ENCODE results near the gene MLLT10. TPM values are rescaled to one million over a fixed set of nuclear protein-coding genes. Genes with fewer than 3 reads are reported as not detected.

The MLLT10 gene
- total and polyA plus RNA-seq, 10 of the 15 experiments (the other 5 are each of a cell fraction or from before 2014, with no cell fraction given) = 8.7 to 61.1 (median 28.5) TPM

GRCh38 chr10:21533467-21534279 lies at the start of gene MLLT10 (continued):
- TF ChIP-seq USF2 (IDR thresholded peaks at IDR 0.05; ENCODE audit: borderline replicate concordance, low read depth, low read length) (no peak), E4F1 (IDR thresholded peaks at IDR 0.05; ENCODE audit: borderline replicate concordance, partially characterized antibody) (no peak), TCF3 (IDR thresholded peaks at IDR 0.05; ENCODE audit: borderline replicate concordance, insufficient read depth, low read depth, low read length) (0 out of 2 replicates have a peak, but pooled peaks have one; percentile 11), RELB (IDR thresholded peaks at IDR 0.05; ENCODE audit: low read depth) (peak; percentile 67), E2F4 (IDR thresholded peaks at IDR 0.05; ENCODE audit: low read depth, low read length) (no peak), MYC (IDR thresholded peaks at IDR 0.05; ENCODE audit: insufficient read depth, insufficient read length, insufficient replicate concordance, low read length, severe bottlenecking) (peak; percentile 88), NR2C2 (IDR thresholded peaks at IDR 0.05; ENCODE audit: borderline replicate concordance, control insufficient read depth, insufficient read length, low read depth) (no peak), MTA2 (IDR thresholded peaks at IDR 0.05; ENCODE audit: low read depth) (peak; percentile 58; the same call in 1 of the 2 replicates), TAF1 (IDR thresholded peaks at IDR 0.05; ENCODE audit: borderline replicate concordance, low read depth, low read length) (0 out of 2 replicates have a peak, but pooled peaks have one; percentile 47), RUNX3 (IDR thresholded peaks at IDR 0.05; ENCODE audit: low read length) (peak; percentile 4), CBX5 (IDR thresholded peaks at IDR 0.05; ENCODE audit: low read depth) (peak; percentile 79; the same call in 1 of the 2 replicates), SPI1 (IDR thresholded peaks at IDR 0.05; ENCODE audit: borderline replicate concordance, insufficient read depth, low read depth, low read length) (0 out of 2 replicates have a peak, but pooled peaks have one; percentile 19), BCL3 (IDR thresholded peaks at IDR 0.05; ENCODE audit: borderline replicate concordance, insufficient read depth, low read depth, low read length, poor library complexity, severe bottlenecking) (peak; percentile 6), POLR2AphosphoS5 (IDR thresholded peaks at IDR 0.05; ENCODE audit: low read length) (peak; percentile 73), IRF4 (IDR thresholded peaks at IDR 0.05; ENCODE audit: low read depth, low read length) (no peak), CHD1 (IDR thresholded peaks at IDR 0.05; ENCODE audit: low read depth, low read length) (no peak), POU2F2 (IDR thresholded peaks at IDR 0.05; ENCODE audit: borderline replicate concordance, low read depth, low read length) (no peak)

Measured in GM12878 (cell line).